GM19397 (cell line): ENCODE measurements around the gene LAMTOR4.
A peak's percentile ranks its signal among the peaks of the same experiment; 100 is the strongest.

Experiments
- ATAC-seq: cut with Tn5 transposase; IDR thresholded peaks from one replicate; pipeline ENCODE4 v1.9.1; 2021; ENCODE audit warnings: mild to moderate bottlenecking, moderate library complexity; ENCODE audit not compliant: unreplicated experiment

LAMTOR4 gene

DNA sequence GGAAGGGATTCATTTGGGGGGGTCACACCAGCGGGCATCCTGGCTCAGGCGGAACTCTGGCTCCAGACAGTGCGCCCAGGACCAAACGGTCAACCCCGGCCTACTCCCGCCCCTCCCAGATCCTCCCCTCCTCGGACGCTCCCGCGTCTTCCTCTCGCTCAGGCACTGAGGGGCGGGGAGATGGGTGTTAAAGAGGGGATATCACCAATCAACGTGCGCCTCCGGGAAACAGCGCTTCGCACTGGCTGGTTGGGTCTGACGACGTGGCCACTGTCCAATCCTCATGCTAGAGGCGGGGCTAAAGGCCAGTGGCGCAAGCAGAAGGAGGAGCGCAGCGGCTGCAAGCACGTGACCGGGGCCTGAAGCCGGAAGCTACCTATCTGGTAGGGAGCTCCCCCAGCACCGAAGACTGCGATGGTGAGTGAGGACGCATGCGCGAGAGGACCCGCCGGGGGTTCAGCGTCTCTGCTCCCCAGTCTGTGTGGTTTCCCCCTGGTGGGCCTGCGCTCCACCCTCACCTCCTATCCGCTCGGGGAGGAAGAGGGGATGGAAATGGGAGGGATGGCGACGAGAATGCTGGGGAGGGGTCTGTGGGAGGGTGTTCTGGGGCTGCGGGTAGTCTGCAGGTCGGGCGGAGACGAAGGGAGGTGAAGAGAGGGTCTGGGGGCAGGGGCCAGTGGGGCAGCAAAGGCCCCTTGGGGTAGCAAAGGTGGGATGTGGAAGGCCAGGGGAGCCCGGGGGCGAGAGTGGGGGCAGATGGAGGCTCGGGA lies at the start of gene LAMTOR4:
Gene LAMTOR4, plus strand, starts transcription at position 360 of the 770 bp plus-strand sequence. Its CDS starts 55 bp downstream, at position 415.
- peak; percentile 96 for ATAC-seq

DNA sequence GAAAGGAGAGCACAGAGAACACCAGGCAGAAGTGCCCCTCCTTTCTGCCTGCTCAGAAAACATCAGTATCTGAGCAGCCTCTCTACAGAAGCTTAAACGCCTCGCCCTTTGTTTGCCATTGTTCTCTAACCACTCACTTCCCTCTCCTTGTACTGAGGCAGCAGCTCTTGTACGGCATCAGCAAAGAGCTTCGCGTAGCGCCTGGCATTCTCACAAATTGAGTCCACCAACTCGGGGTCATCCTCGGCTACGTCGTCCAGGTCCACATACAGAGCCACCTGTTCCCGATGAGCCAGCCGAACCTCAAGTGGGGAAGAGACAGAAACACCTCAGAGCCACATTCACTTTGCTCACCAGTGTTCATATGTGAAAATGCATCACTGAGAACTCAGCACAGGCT lies 49.3 kb upstream of the LAMTOR4 start:
- ATAC-seq: no peak

DNA sequence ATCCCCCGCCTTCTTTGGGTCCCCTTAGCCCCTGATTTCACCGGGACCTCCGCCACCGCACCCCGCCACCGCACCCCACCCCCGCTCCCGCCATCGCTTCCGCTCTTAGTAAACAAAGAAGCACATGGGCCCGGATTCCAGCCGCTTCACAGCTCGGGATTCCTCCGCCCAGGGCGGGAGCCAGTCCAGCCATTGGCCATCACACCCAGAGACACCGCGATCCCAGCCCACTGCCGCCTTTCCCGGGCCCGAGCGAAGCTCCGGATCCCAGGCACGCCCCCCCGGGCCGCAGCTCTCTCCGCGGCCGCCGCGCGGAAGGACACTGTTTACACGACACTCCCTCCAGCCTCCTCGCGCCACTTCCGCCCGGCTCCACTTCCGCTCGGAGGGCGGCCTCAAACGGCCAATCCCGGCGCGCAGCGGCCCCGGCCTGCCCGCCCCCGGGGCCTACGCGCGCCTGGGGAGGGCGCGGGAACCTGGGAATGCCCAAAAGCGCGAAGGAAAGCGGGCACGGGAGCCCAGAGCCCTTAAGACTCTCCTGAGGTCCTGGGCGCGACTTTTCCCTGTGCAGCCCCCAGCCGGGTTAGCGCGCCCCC lies 48.2 kb upstream of the LAMTOR4 start:
- ATAC-seq: peak; percentile 65

DNA sequence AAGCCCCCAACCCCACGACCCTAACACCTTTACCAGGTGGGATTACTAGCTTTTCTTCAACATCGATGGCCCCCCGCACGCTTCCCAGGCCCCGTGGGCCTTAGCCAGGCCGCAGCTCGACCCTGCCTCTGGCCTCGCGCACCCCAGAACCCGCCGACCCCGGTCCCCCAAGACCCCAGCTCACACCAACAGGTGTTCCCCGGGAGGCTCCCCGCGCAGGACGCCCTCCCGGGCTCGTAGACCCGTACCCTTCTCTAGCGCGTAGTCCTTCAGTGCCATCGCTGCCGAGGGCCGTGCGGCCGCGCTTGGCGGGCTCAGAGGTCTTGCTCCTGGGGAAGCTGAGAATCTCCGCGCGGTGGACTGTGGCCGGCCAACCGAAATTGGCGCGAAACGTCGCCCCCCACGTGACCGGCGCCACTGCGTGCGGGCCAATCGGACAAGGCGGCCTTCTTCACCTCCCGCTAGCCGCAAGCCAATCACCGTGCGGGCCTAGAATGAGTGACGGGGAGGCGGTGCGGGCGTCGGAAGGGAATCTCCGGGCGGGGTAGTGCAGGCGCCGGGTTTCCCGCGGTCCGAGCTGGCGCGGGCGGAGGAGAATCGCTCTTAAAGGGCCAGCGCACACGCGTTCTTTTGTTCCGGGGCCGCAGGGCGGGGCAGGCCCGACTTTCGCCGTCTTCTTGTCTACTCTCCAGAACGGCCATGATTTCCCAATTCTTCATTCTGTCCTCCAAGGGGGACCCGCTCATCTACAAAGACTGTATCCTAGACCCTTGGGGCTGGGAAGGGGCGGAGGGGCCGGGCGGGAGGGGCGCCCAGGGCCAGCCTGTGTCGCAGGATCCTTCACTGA lies 47.5 kb upstream of the LAMTOR4 start, which contains the start of the genes AP4M1 and MCM7:
Gene AP4M1, plus strand, starts transcription at position 628 of the 847 bp plus-strand sequence. Its CDS starts 72 bp downstream, at position 700.
Gene MCM7, minus strand, starts transcription at position 382 of the 847 bp plus-strand sequence. Its CDS starts 103 bp downstream, at position 279.
- ATAC-seq: peak; percentile 83

DNA sequence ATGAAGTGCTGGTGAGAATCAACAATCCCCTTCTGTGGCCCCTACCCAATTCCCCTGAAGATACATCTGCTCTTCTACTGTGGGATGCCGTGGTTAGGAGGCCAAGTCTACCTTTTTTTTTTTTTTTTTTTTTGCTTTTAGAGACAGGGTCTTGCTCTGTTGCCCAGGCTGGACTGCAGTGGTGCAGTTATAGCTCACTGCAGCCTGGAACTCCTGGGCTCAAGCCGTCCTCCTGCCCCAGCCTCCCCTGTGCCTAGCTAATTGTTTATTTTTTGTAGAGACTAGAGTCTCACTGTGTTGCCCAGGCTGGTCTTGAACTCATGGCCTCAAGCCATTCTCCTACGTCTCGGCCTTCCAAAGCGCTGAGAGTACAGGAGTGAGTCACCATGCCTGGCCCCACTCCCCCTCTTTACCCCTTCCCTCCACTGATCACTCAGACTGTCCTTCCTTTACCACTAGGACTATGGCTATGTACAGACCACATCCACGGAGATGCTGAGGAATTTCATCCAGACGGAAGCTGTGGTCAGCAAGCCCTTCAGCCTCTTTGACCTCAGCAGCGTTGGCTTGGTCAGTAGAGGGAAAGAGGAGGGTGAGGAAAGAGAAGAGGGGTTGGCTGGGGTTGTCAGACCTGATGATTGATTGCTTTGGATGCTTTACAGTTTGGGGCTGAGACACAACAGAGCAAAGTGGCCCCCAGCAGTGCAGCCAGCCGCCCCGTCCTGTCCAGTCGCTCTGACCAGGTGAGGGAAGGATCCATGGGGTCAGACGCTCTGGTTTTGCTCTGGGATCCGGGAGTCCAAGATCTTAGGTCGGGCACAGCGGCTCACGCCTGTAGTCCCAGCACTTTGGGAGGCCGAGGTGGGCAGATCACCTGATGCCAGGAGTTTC lies 45.5 kb upstream of the LAMTOR4 start:
- no peak for ATAC-seq

DNA sequence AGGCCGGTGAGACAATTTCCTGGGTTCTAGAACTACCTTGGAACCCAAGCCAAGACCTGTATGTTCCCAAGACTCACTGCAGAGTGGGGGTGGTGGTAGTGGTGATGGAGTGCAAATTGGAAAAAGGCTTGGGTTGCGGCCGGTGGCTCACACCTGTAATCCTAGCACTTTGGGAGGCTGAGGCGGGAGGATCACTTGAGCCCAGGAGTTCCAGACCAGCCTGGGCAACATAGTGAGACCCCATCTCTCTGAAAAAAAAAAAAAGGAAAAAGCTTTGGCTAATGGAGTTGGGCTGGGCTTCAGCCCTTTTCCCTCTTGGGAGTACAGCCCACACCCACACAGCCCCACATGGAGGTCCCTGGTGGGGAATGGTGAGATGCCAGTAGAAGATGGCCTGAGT lies 43.2 kb upstream of the LAMTOR4 start:
- ATAC-seq: no peak

DNA sequence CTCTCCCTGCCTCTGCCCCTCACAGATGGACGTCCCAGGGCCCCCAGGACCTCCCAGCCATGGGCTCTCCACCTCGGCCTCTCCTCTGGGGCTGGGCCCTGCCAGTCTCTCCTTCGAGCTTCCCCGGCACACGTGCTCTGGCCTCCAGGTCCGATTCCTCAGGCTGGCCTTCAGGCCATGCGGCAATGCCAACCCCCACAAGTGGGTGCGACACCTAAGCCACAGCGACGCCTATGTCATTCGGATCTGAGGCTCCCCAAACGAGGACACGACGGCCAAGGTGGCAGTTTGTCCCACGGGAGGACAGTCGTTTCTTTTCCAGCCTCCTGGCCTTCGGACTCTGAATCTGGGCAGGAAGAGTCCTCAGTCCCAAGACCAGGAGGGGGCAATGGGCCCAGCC lies 42.1 kb upstream of the LAMTOR4 start:
- ATAC-seq: no peak

DNA sequence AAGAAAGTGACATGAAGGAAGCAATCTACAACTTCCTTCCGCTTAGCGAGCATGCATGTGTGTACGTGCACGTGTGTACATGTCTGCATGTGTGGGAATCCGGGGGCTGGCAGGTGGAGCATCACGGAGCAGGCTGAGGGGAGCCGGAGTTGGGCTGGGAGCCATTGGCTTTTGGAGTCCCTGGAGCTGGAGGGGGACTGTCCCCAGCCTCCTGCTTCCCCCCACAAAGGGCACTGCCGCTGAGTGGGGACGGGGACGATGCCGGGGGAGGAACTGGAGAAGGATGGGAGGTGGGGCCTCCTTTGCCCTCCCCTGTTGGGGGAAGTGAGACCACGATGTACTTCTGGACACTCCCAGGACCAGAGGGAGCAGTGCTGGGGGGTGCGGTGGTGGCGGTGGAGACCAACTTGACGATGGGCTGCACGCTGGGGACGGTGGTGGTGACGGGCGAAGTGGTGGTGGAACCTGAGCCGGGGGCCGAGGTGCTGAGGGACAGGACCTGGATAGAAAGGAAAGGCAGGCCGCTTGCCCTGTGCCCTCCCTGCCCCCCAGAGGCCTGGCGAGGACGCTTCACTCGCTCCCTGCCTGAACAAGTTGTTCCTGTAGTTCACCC lies 41.5 kb upstream of the LAMTOR4 start:
- no peak for ATAC-seq

DNA sequence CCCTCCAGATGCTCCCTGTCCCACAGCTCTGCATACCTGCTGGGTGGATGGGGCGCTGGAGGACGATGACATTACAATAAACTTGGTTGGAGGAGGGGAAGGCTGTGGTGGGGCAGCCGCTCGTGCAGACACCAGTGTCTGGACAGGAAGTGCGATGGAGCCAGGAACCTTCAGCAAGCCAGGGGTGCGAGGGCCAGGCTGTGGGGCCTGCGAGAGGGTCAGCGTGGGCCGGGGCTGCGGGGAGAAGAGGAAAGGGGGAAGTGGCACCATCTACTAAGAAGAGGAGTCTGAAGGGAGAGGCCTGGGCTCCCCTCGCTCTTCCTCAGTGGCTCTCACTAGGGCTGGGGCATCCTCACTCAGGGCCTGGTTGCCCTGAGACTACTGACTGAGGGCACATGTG lies 40.8 kb upstream of the LAMTOR4 start:
- ATAC-seq: no peak

DNA sequence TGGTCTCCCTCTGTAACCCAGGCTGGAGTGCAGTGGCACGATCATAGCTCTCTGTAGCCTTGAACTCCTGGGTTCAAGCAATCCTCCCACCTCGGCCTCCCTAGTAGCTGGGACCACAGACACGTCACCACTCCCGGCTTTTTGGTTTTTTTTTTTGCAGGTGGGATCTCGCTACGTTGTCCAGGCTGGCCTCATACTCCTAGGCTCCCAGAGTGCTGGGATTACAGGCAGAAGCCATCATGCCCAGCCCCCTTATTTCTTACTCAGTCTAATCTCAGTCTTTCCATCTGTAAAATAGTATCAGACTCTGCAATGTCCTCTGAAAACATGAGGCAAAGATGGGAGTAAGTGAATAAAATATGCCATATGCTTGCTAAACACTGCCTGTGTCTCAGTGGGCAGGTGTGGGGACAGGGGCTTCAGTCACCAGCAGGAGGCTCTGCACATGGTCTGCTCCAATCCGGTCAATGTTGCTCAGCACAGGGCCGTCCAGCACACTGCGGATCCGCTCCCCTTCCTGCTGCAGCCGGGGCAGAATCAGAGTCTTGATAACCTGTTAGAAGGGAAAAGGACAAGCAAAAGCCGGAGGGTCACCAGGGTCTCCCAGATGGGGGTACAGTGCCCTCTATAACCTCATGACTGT lies 39.1 kb upstream of the LAMTOR4 start:
- ATAC-seq: no peak

DNA sequence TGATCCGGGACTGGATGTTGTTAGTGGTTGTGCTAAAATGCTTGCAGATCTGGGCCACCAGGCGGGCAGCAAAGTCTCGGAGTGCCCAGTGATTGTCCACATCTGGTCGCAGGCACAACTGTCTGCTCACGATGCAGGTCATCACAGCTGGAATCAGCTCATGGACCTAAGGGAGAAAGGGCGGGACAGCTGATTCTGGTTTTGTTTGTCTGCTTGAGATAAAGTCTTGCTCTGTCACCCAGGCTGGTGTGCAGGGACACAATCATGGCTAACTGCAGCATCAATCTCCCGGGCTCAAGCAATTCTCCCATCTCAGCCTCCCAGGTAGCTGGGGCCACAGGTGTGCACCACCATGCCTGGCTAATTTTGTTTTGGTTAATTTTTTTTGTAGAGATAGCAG lies 37.6 kb upstream of the LAMTOR4 start:
- no peak for ATAC-seq

DNA sequence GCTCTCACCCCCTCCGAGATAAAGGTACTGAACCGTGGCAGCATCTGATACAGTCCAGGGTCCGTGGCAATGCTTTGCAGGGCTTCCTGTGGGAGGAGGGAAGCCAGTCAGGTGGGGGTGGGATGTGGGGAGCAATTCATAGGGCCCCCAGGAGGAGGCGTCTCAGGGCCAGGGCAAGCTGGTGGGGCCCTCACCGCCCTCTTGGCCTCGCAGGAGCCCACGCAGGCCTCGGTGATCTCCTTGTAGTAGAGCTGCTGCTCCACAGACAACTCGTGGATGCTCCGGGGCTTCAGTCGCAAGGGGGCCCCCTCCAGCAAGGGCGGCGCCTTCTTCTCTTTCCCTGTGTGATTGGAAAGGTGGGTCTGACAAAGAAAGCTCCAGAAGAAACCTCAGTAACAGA lies 36.8 kb upstream of the LAMTOR4 start:
- no peak for ATAC-seq

DNA sequence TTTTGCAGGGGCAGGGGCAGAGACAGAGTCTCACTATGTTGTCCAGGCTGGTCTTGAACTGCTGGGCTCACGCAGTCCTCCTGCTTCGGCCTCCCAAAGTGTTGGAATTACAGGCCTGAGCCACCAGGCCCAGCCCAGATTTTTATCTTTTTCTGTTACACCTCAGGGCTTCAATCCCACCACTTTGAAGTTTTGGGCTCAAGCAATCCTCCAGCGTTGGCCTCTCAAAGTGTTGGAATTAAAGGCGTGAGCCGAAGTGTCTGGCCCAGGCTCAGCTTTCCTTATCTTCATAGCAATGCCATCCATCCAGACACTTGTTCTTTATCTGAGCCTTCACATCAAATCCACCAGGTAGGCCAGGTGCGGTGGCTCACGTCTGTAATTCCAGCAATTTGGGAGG lies 33.7 kb upstream of the LAMTOR4 start:
- no peak for ATAC-seq

DNA sequence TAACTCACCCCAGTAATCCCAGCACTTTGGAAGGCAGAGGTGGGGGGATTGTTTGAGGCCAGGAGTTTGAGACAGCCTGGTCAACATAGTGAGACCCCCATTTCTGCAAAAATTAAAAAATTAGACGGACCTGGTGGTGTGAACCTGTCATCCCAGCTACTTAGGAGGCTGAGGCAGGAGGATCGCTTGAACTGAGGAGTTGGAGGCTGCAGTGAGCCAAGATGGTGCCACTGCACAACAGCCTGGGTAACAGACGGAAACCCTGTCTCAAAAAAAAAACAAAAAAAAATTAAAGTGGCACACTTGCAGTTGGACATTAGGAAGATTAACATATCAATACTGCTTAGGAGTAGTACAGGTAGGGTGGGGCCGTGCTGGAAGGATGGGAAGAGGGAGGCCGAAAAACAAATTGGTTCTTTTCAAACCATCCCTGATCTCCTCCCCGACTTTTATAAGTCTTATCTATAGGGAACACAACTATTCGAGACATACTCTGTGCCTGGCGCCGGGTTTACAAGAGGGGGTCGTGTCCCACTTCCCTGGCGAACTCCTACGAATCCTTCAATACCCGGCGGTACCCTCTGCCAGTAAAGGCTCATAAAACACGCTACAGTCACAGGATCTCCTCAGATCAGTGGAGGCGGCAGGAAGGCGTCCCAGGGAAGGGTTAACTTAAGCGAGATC lies 30.2 kb upstream of the LAMTOR4 start:
- ATAC-seq: no peak

DNA sequence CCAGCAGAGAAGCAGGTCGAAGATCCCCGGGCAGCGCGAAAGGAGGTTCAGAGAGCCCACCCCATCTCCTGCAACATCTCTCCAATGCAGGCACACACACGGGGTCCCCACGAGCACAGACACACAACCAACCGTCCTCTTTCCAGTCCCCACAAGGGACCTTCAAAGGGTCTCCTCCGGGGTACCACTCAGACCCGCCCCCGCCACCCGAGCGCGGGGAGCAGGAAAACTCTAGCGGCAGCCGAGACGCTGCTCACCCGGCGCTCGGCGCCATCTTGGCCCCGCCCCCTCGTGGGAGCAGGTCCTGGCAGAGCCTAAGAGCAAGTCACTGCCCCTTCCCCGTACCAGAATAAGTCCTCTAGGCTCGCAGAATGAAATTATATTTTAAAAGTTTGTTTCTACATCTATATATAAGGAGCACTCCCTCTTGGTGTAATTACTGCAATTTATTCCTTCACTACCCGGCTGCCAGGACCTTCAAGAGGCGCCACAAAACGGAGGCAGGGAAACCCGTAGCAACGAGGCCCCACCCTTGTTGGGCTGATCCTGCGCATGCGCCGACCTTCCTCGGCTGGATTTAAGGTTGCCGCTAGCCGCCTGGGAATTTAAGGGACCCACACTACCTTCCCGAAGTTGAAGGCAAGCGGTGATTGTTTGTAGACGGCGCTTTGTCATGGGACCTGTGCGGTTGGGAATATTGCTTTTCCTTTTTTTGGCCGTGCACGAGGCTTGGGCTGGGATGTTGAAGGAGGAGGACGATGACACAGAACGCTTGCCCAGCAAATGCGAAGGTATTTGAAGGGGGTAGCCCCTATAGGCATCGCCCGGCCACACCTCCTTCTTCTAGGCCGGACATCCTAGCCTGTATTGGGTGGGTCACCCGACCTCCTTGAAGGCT lies 29.4 kb upstream of the LAMTOR4 start, which contains the start of the genes CNPY4 and TAF6:
Gene CNPY4, plus strand, starts transcription at position 563 of the 898 bp plus-strand sequence. Its CDS starts 111 bp downstream, at position 674.
Gene TAF6, minus strand, starts transcription at position 287 of the 898 bp plus-strand sequence. CDS start 5,149 bp downstream, outside the sequence.
- peak; percentile 70 for ATAC-seq

DNA sequence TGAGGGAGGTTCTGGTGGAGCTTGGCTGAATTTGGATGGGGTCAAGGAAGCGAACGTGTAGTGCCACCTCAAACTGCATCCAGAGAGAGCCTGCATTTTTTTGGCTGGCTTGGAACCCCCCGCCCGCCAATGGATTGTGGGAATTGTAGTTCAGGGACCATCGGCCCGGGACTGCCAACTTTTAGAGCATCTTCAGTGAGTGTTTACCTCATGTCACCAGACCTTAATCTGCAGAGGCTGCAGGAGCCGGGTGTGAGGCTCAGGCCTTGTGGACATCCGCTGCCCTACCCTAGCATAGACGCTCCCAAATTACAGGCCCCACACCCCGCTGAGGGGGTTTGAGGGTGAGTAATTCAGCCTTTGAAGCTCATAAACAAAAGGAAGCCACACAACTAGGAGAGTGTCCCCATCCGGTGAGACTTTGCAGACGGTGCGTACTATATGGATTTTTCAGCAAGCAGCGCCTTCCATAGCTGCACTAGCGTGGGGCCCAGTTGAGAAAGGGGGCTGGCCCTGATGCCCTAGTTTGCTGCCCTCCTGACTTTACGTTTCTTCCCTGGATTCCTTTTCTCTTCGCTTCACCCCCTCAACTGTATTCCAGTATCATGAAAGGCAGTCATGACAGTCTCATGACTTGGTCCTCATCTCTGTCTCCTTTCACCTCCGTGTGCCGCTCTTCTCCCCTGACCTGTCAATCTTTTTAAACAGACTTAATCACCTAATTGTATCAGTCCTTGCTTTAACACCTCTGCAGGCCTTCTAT lies 28.6 kb upstream of the LAMTOR4 start:
- peak; percentile 26 for ATAC-seq

DNA sequence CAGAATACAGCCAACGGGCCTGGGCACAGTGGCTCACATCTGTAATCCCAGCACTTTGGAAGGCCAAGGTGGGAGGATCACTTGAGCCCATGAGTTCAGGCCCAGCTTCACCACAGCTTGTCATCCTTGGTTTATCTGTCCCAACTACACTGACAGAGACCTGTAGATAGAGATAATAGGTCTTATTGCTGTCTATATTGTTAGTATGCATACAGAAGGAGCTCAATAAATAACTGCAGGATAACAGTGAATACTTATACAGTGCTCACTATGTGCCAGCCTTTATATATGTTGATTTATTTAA lies 28.0 kb upstream of the LAMTOR4 start:
- ATAC-seq: no peak
